Measurements from ENCODE around the gene PNLDC1. TPM values are rescaled to one million over a fixed set of nuclear protein-coding genes. Genes with fewer than 3 reads are reported as not detected.

Gene PNLDC1
- total and polyA plus RNA-seq, 4 experiments from 2014 or later: 0.23 to 0.94 (median 0.47) TPM; not detected in 1

DNA sequence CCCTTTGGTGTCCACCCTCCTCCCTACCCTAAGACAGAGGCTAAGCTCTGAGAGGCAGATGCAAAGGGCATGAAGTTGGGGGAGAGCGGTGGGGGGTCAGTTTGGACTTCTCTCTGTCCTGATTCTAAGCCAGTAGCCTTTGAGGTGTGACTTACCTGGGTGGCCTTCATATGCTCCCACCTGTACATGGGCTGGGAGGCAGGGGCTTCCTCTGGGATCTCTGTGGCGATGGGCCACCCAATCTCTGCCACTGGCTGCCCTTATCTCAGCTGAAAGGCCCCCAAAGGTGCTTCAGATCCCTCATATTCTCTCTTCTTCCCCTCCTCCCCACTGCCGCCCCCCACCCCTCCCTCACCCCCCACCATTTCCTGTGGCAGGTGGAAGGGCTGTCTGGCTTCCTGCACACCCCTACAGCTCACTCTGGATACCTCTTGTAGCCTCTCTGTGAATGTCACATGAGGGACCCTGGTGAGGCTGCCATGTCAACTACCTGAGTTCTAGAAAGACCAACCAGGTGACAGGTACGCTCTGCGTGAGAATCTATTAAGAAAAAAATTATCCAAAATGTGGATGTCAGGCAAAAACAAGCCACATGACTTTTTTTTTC lies 34.0 kb downstream of the PNLDC1 start:
- intact Hi-C loops (cut with micrococcal nuclease): no loop called here
- no peaks in the 10 kb centered on the region for H3K36me3 ChIP-seq (ENCODE audit: insufficient read depth, low read length)
- no peaks in the 10 kb centered on the region for H3K27me3 ChIP-seq (ENCODE audit: insufficient read depth, low read length)
- H3K27ac ChIP-seq (ENCODE audit: low read depth, low read length): no peak overlapping the region
- H3K9me3 ChIP-seq (ENCODE audit: control insufficient read depth in 1 of 2, low read length in 2 of 2): no peaks in the 10 kb centered on the region
- CTCF ChIA-PET (ENCODE audit: partially characterized antibody): interaction anchor here (0.5 kb wide), 1 partner anchor 114 kb away, joined by 3 read pairs; no protein-coding TSS in a partner anchor
- Mint-ChIP-seq H3K4me1 (peaks cover 7 to 9% (median 9%) of the 10 kb centered on the region in 4 donors), H3K27me3 (peaks cover 1 to 4% of the 10 kb centered on the region in 2 donors), H3K27ac (peak overlapping the region in 1 of 7 donors; percentile 52), H3K36me3 (no peaks in the 10 kb centered on the region), H3K9me3 (no peaks in the 10 kb centered on the region), H3K4me3 (no peak overlapping the region)
- H3K4me3 ChIP-seq (ENCODE audit: low read length in 2 of 2): no peak overlapping the region
- POLR2A ChIA-PET (ENCODE audit: partially characterized antibody): interaction anchor here (0.5 to 0.8 kb wide), 3 partner anchors 14 to 228 kb away, joined by 3 read pairs; partner anchors contain the start of gene MRPL18
- no peak for DNase-seq
- H3K4me1 ChIP-seq (ENCODE audit: insufficient read depth, low read length): peaks cover 4% of the 10 kb centered on the region

DNA sequence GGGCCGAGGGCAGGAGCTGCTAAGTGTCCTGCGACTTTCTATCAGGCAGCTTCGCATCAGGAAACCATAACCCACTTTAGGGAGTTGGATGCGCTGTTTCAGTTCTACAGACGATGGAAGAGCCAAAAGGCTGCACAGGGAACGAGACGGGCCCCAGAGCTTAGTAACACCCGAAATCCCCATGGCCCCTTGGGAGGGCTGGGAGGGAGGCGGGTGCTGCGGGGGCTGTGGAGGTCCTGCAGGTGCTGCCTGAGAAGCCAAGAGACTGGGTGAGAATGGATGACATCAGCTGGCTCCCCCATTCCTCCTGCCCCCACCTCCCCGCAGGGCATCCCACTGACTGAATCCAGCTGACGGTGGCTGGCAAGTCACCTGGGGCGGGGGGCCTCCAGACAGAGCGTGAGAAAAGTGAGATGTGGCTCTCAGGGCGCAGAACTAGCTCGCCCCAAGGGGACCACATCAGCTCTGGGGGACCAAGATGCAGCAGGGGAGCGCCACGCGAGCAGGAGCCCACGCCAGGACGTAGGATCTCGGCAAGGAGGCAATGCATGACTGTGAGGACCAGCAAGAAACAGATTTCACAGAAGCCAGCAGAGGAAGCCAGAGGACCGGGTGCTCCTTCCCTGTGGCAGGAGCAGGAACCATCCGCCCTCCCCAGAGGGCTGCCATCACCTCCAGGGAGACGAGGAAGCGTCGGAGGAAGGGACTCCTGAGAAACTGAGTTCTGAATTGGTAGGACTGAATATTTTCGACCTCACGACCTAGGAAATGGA lies 36.8 kb downstream of the PNLDC1 start:
- CTCF ChIA-PET (ENCODE audit: partially characterized antibody): no interaction called here
- intact Hi-C loops (cut with micrococcal nuclease): no loop called here
- H3K9me3 ChIP-seq (ENCODE audit: control insufficient read depth in 1 of 2, low read length in 2 of 2): no peaks in the 10 kb centered on the region
- H3K27me3 ChIP-seq (ENCODE audit: insufficient read depth, low read length): no peaks in the 10 kb centered on the region
- peaks cover 4% of the 10 kb centered on the region for H3K4me1 ChIP-seq (ENCODE audit: insufficient read depth, low read length)
- no peak overlapping the region for H3K27ac ChIP-seq (ENCODE audit: low read depth, low read length)
- H3K36me3 Mint-ChIP-seq: no peaks in the 10 kb centered on the region
- no peaks in the 10 kb centered on the region for H3K9me3 Mint-ChIP-seq
- POLR2A ChIA-PET (ENCODE audit: partially characterized antibody): no interaction called here
- peaks cover 6 to 7% of the 10 kb centered on the region in 2 donors for H3K27me3 Mint-ChIP-seq
- no peaks in the 10 kb centered on the region for H3K36me3 ChIP-seq (ENCODE audit: insufficient read depth, low read length)
- DNase-seq: no peak
- H3K4me3 ChIP-seq (ENCODE audit: low read length in 2 of 2): no peak overlapping the region
- peaks cover 3 to 6% (median 5%) of the 10 kb centered on the region in 4 donors for H3K4me1 Mint-ChIP-seq
- H3K27ac Mint-ChIP-seq: no peak overlapping the region
- H3K4me3 Mint-ChIP-seq: no peak overlapping the region

DNA sequence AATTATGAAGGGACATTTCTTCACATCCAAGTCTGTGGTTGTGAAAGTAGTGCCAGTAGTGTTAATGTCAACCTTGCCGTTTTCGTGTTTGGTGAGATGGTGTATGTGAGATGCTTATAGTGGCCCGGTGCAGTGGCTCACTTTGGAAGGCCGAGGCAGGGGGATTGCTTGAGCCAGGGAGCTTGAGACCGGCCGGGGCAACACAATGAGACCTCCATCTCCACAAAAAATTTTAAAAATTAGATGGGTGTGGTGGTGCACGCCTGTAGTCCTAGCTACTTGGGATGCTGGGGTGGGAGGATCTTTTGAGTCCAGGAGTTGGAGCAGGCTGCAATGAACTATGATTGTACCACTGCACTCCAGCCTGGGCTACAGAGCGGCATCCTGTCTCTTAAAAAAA lies 37.4 kb downstream of the PNLDC1 start:
- Mint-ChIP-seq H3K36me3 (no peaks in the 10 kb centered on the region), H3K27ac (no peak overlapping the region), H3K27me3 (peaks cover 6 to 7% of the 10 kb centered on the region in 2 donors), H3K4me3 (no peak overlapping the region), H3K4me1 (peaks cover 3 to 6% (median 5%) of the 10 kb centered on the region in 4 donors), H3K9me3 (no peaks in the 10 kb centered on the region)
- POLR2A ChIA-PET (ENCODE audit: partially characterized antibody): no interaction called here
- CTCF ChIA-PET (ENCODE audit: partially characterized antibody): no interaction called here
- H3K4me1 ChIP-seq (ENCODE audit: insufficient read depth, low read length): peaks cover 4% of the 10 kb centered on the region
- intact Hi-C loops (cut with micrococcal nuclease): no loop called here
- DNase-seq: no peak
- H3K36me3 ChIP-seq (ENCODE audit: insufficient read depth, low read length): no peaks in the 10 kb centered on the region
- no peaks in the 10 kb centered on the region for H3K27me3 ChIP-seq (ENCODE audit: insufficient read depth, low read length)
- H3K4me3 ChIP-seq (ENCODE audit: low read length in 2 of 2): no peak overlapping the region
- H3K9me3 ChIP-seq (ENCODE audit: control insufficient read depth in 1 of 2, low read length in 2 of 2): no peaks in the 10 kb centered on the region
- no peak overlapping the region for H3K27ac ChIP-seq (ENCODE audit: low read depth, low read length)

DNA sequence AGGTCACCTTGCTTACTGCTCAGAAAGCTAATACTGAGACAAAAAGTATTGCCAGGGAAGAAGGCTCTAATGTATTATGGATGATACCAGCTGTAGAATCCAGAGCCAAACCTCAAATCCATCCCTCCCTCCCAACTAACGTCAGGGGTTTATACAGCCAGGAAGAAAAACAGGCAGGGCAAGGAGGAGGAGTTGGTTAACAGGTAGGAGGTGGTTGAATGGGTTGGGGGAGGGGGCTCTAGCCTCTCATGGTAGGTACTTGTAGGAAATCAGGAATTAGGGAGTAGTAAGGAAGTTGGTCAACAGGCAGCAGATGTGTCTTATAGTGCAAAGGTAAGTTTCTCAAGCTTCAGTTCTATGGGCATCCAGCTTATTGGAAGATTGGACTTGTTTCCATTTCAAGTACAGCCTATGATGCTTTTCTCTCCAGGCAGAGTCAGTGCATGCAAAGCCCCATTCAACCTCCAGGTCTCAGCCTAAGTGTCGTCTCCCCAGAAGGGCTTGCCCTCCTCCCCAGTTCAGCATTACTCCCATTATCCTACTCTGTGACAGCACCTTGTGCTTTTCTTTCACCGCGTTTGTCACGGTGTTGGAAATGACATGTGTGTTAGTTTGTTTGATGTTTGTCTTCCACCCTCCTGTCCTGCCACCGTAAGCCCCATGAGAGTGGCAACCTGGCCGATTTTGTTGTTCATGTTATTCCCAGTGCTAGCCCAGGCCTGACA lies 38.1 kb downstream of the PNLDC1 start:
- no peak overlapping the region for H3K4me3 Mint-ChIP-seq
- H3K27ac ChIP-seq (ENCODE audit: low read depth, low read length): no peak overlapping the region
- ChIA-PET POLR2A (ENCODE audit: partially characterized antibody) (no interaction called here), CTCF (ENCODE audit: partially characterized antibody) (no interaction called here)
- H3K36me3 Mint-ChIP-seq: no peaks in the 10 kb centered on the region
- no peak overlapping the region for H3K27ac Mint-ChIP-seq
- H3K27me3 ChIP-seq (ENCODE audit: insufficient read depth, low read length): no peaks in the 10 kb centered on the region
- H3K27me3 Mint-ChIP-seq: peaks cover 6 to 7% of the 10 kb centered on the region in 2 donors
- no peaks in the 10 kb centered on the region for H3K36me3 ChIP-seq (ENCODE audit: insufficient read depth, low read length)
- H3K4me3 ChIP-seq (ENCODE audit: low read length in 2 of 2): no peak overlapping the region
- peaks cover 3 to 6% (median 5%) of the 10 kb centered on the region in 4 donors for H3K4me1 Mint-ChIP-seq
- intact Hi-C loops (cut with micrococcal nuclease): no loop called here
- H3K4me1 ChIP-seq (ENCODE audit: insufficient read depth, low read length): peaks cover 4% of the 10 kb centered on the region
- H3K9me3 Mint-ChIP-seq: no peaks in the 10 kb centered on the region
- DNase-seq: no peak
- H3K9me3 ChIP-seq (ENCODE audit: control insufficient read depth in 1 of 2, low read length in 2 of 2): no peaks in the 10 kb centered on the region

DNA sequence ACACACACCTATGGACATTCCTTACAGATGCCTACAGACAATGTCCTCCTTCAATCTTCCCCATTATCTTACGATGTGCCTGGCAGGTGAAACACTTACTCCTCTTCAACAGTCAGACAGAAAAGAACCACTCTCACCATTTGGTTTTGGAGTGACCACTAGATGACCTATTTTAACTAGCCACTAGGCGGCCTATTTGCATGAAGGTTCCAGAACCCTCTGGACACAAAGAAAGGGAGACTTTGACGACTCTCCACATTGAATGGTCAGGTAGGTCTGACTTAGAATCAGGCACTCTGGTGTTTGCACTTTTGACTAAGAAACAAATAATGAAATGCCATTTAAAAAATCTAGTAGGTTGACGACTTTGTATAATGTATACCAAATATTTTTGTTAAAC lies 42.0 kb downstream of the PNLDC1 start:
- H3K9me3 Mint-ChIP-seq: no peaks in the 10 kb centered on the region
- H3K4me1 Mint-ChIP-seq: no peaks in the 10 kb centered on the region
- Histone ChIP-seq H3K9me3 (ENCODE audit: control insufficient read depth in 1 of 2, low read length in 2 of 2) (no peaks in the 10 kb centered on the region), H3K4me3 (ENCODE audit: low read length in 2 of 2) (no peak overlapping the region), H3K36me3 (ENCODE audit: insufficient read depth, low read length) (no peaks in the 10 kb centered on the region), H3K27me3 (ENCODE audit: insufficient read depth, low read length) (no peaks in the 10 kb centered on the region), H3K27ac (ENCODE audit: low read depth, low read length) (no peak overlapping the region), H3K4me1 (ENCODE audit: insufficient read depth, low read length) (no peaks in the 10 kb centered on the region)
- intact Hi-C loops (cut with micrococcal nuclease): no loop called here
- H3K36me3 Mint-ChIP-seq: no peaks in the 10 kb centered on the region
- CTCF ChIA-PET (ENCODE audit: partially characterized antibody): no interaction called here
- H3K4me3 Mint-ChIP-seq: no peak overlapping the region
- no peak for DNase-seq
- H3K27ac Mint-ChIP-seq: no peak overlapping the region
- peaks cover 6 to 7% of the 10 kb centered on the region in 2 donors for H3K27me3 Mint-ChIP-seq
- POLR2A ChIA-PET (ENCODE audit: partially characterized antibody): no interaction called here

DNA sequence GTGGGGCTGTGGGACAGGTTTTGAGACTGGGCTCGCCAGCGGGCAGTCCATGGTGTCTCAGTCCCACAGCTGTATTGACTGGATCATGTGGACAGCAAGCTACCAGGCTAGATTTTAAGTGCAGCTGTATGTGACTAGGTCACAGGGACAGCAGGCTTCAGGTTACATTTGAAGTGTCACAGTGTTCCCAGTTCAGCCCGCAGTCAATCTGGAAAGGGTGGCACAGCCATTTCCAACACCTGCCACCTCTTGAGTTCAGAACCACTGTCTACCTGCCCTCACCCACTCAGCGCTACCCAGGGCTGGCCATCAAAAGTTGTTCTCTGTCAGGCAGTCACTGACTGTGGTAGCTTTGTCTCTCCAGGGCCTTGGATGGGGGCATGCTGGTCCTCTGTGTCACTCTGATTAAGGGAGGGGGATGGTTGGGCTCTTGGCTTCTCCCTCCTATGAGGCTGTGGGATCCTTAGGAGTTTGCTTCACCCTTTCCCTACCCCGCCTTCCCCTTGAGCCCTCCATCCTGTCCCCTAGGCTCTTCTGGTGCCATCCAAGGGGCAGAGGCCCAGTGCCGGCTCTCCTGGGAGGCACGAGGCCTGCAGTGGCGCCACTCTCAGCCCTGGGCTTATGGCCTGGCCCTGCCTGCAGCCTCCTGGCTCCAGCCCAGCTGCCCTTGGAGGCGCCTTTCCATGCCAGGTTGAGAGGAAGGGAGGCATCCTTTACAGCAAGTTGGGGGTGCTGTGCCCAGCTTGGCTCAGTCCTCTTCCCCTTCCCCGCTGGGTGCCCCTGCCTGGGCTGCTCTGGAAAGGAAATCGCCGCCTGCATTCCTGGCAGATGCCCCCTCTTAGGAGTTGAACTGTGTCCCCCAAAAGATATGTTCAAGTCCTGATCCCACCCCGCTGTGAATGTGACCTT lies 44.9 kb downstream of the PNLDC1 start:
- no peaks in the 10 kb centered on the region for H3K36me3 Mint-ChIP-seq
- Histone ChIP-seq H3K4me3 (ENCODE audit: low read length in 2 of 2) (no peak overlapping the region), H3K27ac (ENCODE audit: low read depth, low read length) (no peak overlapping the region), H3K4me1 (ENCODE audit: insufficient read depth, low read length) (no peaks in the 10 kb centered on the region), H3K27me3 (ENCODE audit: insufficient read depth, low read length) (no peaks in the 10 kb centered on the region), H3K9me3 (ENCODE audit: control insufficient read depth in 1 of 2, low read length in 2 of 2) (no peaks in the 10 kb centered on the region), H3K36me3 (ENCODE audit: insufficient read depth, low read length) (no peaks in the 10 kb centered on the region)
- peaks cover 0 to 3% of the 10 kb centered on the region in 2 donors for H3K27me3 Mint-ChIP-seq
- H3K27ac Mint-ChIP-seq: no peak overlapping the region
- no peaks in the 10 kb centered on the region for H3K4me1 Mint-ChIP-seq
- ChIA-PET POLR2A (ENCODE audit: partially characterized antibody) (no interaction called here), CTCF (ENCODE audit: partially characterized antibody) (interaction anchor here (1.5 kb wide), 1 partner anchor 8 kb away, joined by 4 read pairs; no protein-coding TSS in a partner anchor)
- peaks cover 0 to 18% (median 9%) of the 10 kb centered on the region in 8 donors for H3K9me3 Mint-ChIP-seq
- no peak for DNase-seq
- intact Hi-C loops (cut with micrococcal nuclease): no loop called here
- H3K4me3 Mint-ChIP-seq: no peak overlapping the region

Data from CD4-positive, alpha-beta memory T cell (primary cell).